ENCODE results near the gene EXOC6B. TPM values are rescaled to one million over a fixed set of nuclear protein-coding genes. Genes with fewer than 3 reads are reported as not detected.
A peak's percentile ranks its signal among the peaks of the same experiment; 100 is the strongest.

Gene EXOC6B
- total and polyA plus RNA-seq, 2 of the 8 experiments (the other 6 are each of a cell fraction or from before 2014, with no cell fraction given), result 13.5 to 33.0 TPM

- CTCF ChIA-PET (ENCODE audit: partially characterized antibody), result interaction anchor here (0.8 to 1.6 kb wide), 8 partner anchors 18 to 350 kb away, joined by 3 to 8 read pairs (median 3); no protein-coding TSS in a partner anchor
- H4K20me1 ChIP-seq (replicated peaks in 1 of 2; ENCODE audit: control insufficient read depth in 1 of 2, insufficient read depth in 2 of 2, low read length in 2 of 2), result no peaks in the 10 kb centered on the region
- 92% methylated on average over 5 of the region's 5 CpGs; no CpG with 5 or more reads in 1 of the 2 experiments for WGBS, 2 experiments (ENCODE audit: extremely low coverage in 1 of 2, insufficient coverage in 1 of 2, insufficient read length in 1 of 2, insufficient replicate concordance in 2 of 2, low coverage in 1 of 2, low lambda C conversion rate in 2 of 2, missing lambda C conversion rate in 1 of 2)
- H4K8ac ChIP-seq (ENCODE audit: extremely low read depth, insufficient read depth, low read length), result no peak overlapping the region
- H2BK15ac ChIP-seq (ENCODE audit: low read length), result no peak overlapping the region
- H3K14ac ChIP-seq (ENCODE audit: insufficient read length), result no peak overlapping the region
- no peak overlapping the region for H3K23ac ChIP-seq (ENCODE audit: insufficient read length)
- no peak overlapping the region for H2BK12ac ChIP-seq (ENCODE audit: low read depth, low read length)
- H3K9ac ChIP-seq (replicated peaks in 1 of 4; ENCODE audit: extremely low read depth in 1 of 4, low read depth in 3 of 4, low read length in 3 of 4), result no peak overlapping the region
- peaks cover 4 to 12% (median 11%) of the 10 kb centered on the region in 4 experiments for H3K27me3 ChIP-seq (replicated peaks in 1 of 4; ENCODE audit: control insufficient read depth in 3 of 4, extremely low read depth in 1 of 4, insufficient read depth in 3 of 4, low read length in 3 of 4)
- H2AK5ac ChIP-seq (ENCODE audit: low read depth, low read length), result no peak overlapping the region
- no peak overlapping the region for H3K4me3 ChIP-seq (ENCODE audit: extremely low read depth in 1 of 4, insufficient read depth in 2 of 4, low read depth in 3 of 4, low read length in 4 of 4)
- no peak for FAIRE-seq
- H3K18ac ChIP-seq (ENCODE audit: extremely low read depth, low read length), result no peak overlapping the region
- peak in 1 of 2 experiments; percentile 35 for DNase-seq (ENCODE audit: low read depth in 1 of 2, low spot score in 2 of 2)
- H3K4me2 ChIP-seq (ENCODE audit: insufficient read depth in 1 of 2, low read depth in 2 of 2, low read length in 2 of 2), result no peak overlapping the region
- no peaks in the 10 kb centered on the region for H3K79me1 ChIP-seq (ENCODE audit: low read depth, low read length)
- no peaks in the 10 kb centered on the region for H3K9me3 ChIP-seq (ENCODE audit: insufficient read depth in 2 of 2, low read depth in 1 of 2, low read length in 1 of 2)
- H3K4ac ChIP-seq (replicated peaks; ENCODE audit: insufficient read length, low read depth, low read length), result no peak overlapping the region
- no peaks in the 10 kb centered on the region for H3K79me2 ChIP-seq (ENCODE audit: control insufficient read depth in 1 of 2, insufficient read depth in 2 of 2, low read length in 2 of 2)
- no peak overlapping the region for H2BK120ac ChIP-seq (replicated peaks; ENCODE audit: low read depth, low read length)
- H3K36me3 ChIP-seq (ENCODE audit: control insufficient read depth in 2 of 4, insufficient read depth in 4 of 4, low read length in 3 of 4), result no peaks in the 10 kb centered on the region
- H3K27ac ChIP-seq (ENCODE audit: low read depth, low read length), result no peak overlapping the region
- no peak overlapping the region for H4K5ac ChIP-seq (ENCODE audit: insufficient read length, low read depth, low read length)
- POLR2A ChIA-PET (ENCODE audit: partially characterized antibody), result interaction anchor here (0.6 kb wide), 1 partner anchor 565 kb away, joined by 3 read pairs; no protein-coding TSS in a partner anchor
- H2BK5ac ChIP-seq (ENCODE audit: low read depth, low read length), result no peak overlapping the region
- H2AFZ ChIP-seq (ENCODE audit: low read length), result no peak overlapping the region
- H4K91ac ChIP-seq (replicated peaks; ENCODE audit: insufficient read length, low read length), result no peak overlapping the region
- H2BK20ac ChIP-seq (ENCODE audit: low read length), result no peak overlapping the region
- H3K23me2 ChIP-seq (ENCODE audit: low read depth, low read length), result no peaks in the 10 kb centered on the region; the same call in 1 of the 2 replicates
- no peak overlapping the region for H3K56ac ChIP-seq (replicated peaks; ENCODE audit: insufficient read length, low read depth, low read length)
- 0 out of 7 replicates have a peak, but pooled peaks cover 0 to 6% (median 0%) of the 10 kb centered on the region in 4 experiments for H3K4me1 ChIP-seq (replicated peaks in 1 of 4; ENCODE audit: control insufficient read depth in 3 of 4, insufficient read depth in 4 of 4, low read length in 3 of 4)
These were observed 670.1 kb downstream of the EXOC6B start for GRCh38 chr2:72155737-72156136.
